ENCODE data around the gene SLCO3A1.

The SLCO3A1 gene

GRCh38 chr15:92178911-92179310 lies 325.4 kb downstream of the SLCO3A1 start:
- Histone ChIP-seq H3K36me3 (ENCODE audit: control insufficient read depth in 2 of 2, insufficient read depth in 1 of 2, low read length in 2 of 2) (no peaks in the 10 kb centered on the region), H3K9me3 (ENCODE audit: control insufficient read depth, insufficient read depth, low read depth, low read length) (no peaks in the 10 kb centered on the region), H3K27ac (ENCODE audit: extremely low read depth, low read depth, low read length) (no peak overlapping the region), H3K4me1 (ENCODE audit: control insufficient read depth, insufficient read depth, low read length) (no peaks in the 10 kb centered on the region), H3K4me3 (ENCODE audit: low read depth, low read length) (no peak overlapping the region)
- POLR2A ChIA-PET = no interaction called here
- CTCF ChIA-PET = interaction anchor here (0.6 kb wide), 1 partner anchor 1244 kb away, joined by 3 read pairs; no protein-coding TSS in a partner anchor
- TF ChIP-seq ZNF366 (tag by site-specific recombination; conservative IDR thresholded peaks at IDR 0.05) = no peak
- TF ChIP-seq PRDM6 (tag by site-specific recombination; IDR thresholded peaks at IDR 0.05) = 0 out of 2 replicates have a peak, but pooled peaks have one; percentile 16

GRCh38 chr15:92184142-92184541 lies 330.6 kb downstream of the SLCO3A1 start:
- Histone ChIP-seq H3K27ac (ENCODE audit: extremely low read depth, low read depth, low read length) (no peak overlapping the region), H3K4me1 (ENCODE audit: control insufficient read depth, insufficient read depth, low read length) (no peaks in the 10 kb centered on the region), H3K9me3 (ENCODE audit: control insufficient read depth, insufficient read depth, low read depth, low read length) (no peaks in the 10 kb centered on the region), H3K36me3 (ENCODE audit: control insufficient read depth in 2 of 2, insufficient read depth in 1 of 2, low read length in 2 of 2) (no peaks in the 10 kb centered on the region), H3K4me3 (ENCODE audit: low read depth, low read length) (no peak overlapping the region)
- TF ChIP-seq ZBTB17 (tag by site-specific recombination; IDR thresholded peaks at IDR 0.05) (no peak), ZNF19 (tag by site-specific recombination; IDR thresholded peaks at IDR 0.05; ENCODE audit: low read depth) (no peak), ZNF350 (tag by site-specific recombination; IDR thresholded peaks at IDR 0.05) (no peak), ZNF391 (tag by site-specific recombination; IDR thresholded peaks at IDR 0.05; ENCODE audit: borderline replicate concordance, low read depth) (no peak), ZSCAN23 (tag by site-specific recombination; IDR thresholded peaks at IDR 0.05) (no peak)
- ChIA-PET CTCF (no interaction called here), POLR2A (no interaction called here)

- CTCF ChIA-PET = no interaction called here
- POLR2A ChIA-PET = no interaction called here
- no peak overlapping the region for H3K4me3 ChIP-seq (ENCODE audit: low read depth, low read length)
- H3K9me3 ChIP-seq (ENCODE audit: control insufficient read depth, insufficient read depth, low read depth, low read length) = no peaks in the 10 kb centered on the region
- no peak overlapping the region for H3K27ac ChIP-seq (ENCODE audit: extremely low read depth, low read depth, low read length)
- no peak for TF ChIP-seq ZNF701 (tag by site-specific recombination; IDR thresholded peaks at IDR 0.05)
- TF ChIP-seq ZNF639 (tag by site-specific recombination; IDR thresholded peaks at IDR 0.05) = no peak
- TF ChIP-seq ZNF654 (tag by site-specific recombination; IDR thresholded peaks at IDR 0.05; ENCODE audit: low read depth) = no peak
- TF ChIP-seq ZBTB49 (tag by site-specific recombination; IDR thresholded peaks at IDR 0.05; ENCODE audit: low read depth) = no peak
- no peak for TF ChIP-seq ZNF596 (tag by site-specific recombination; IDR thresholded peaks at IDR 0.05)
- no peak for TF ChIP-seq ZNF558 (tag by site-specific recombination; IDR thresholded peaks at IDR 0.05)
- TF ChIP-seq ZNF133 (tag by site-specific recombination; IDR thresholded peaks at IDR 0.05) = no peak
- TF ChIP-seq ZNF114 (tag by site-specific recombination; IDR thresholded peaks at IDR 0.05) = no peak
- no peak for TF ChIP-seq ZNF169 (tag by site-specific recombination; IDR thresholded peaks at IDR 0.05)
- TF ChIP-seq ZNF514 (tag by site-specific recombination; IDR thresholded peaks at IDR 0.05) = no peak
- no peak for TF ChIP-seq AEBP2 (tag by site-specific recombination; IDR thresholded peaks at IDR 0.05; ENCODE audit: borderline replicate concordance)
- TF ChIP-seq ZNF404 (tag by site-specific recombination; IDR thresholded peaks at IDR 0.05) = no peak
- TF ChIP-seq ZNF174 (tag by site-specific recombination; IDR thresholded peaks at IDR 0.05) = no peak
- no peak for TF ChIP-seq ZNF221 (tag by site-specific recombination; IDR thresholded peaks at IDR 0.05; ENCODE audit: borderline replicate concordance)
- TF ChIP-seq SETDB1 (IDR thresholded peaks at IDR 0.05; ENCODE audit: insufficient read length, low read length) = no peak
- no peak for TF ChIP-seq REPIN1 (tag by site-specific recombination; IDR thresholded peaks at IDR 0.05; ENCODE audit: low read depth)
- TF ChIP-seq ZNF23 (tag by site-specific recombination; IDR thresholded peaks at IDR 0.05; ENCODE audit: borderline replicate concordance) = no peak
- TF ChIP-seq ZNF529 (tag by site-specific recombination; IDR thresholded peaks at IDR 0.05; ENCODE audit: insufficient replicate concordance) = no peak
- H3K36me3 ChIP-seq (ENCODE audit: control insufficient read depth in 2 of 2, insufficient read depth in 1 of 2, low read length in 2 of 2) = no peaks in the 10 kb centered on the region
- no peaks in the 10 kb centered on the region for H3K4me1 ChIP-seq (ENCODE audit: control insufficient read depth, insufficient read depth, low read length)
Measured at GRCh38 chr15:92184679-92185230, 331.2 kb downstream of the SLCO3A1 start.
